Ectodermal cell (in vitro differentiated cells): ENCODE data around the gene TRIM66.

Experiments
- H3K27ac ChIP-seq: 2 replicates; pipeline ENCODE4 v1.7.0; 2013; ENCODE audit warnings: mild to moderate bottlenecking, low read depth, low read length; ENCODE audit not compliant: insufficient read depth, poor library complexity, severe bottlenecking
- H3K27me3 ChIP-seq: 2 replicates; pipeline ENCODE4 v1.7.0; 2013; ENCODE audit warnings: mild to moderate bottlenecking, low read length; ENCODE audit not compliant: insufficient read depth, control insufficient read depth, poor library complexity, severe bottlenecking
- H3K36me3 ChIP-seq: one replicate; pipeline ENCODE4 v1.7.0; 2013; ENCODE audit warnings: low read length; ENCODE audit not compliant: control insufficient read depth, insufficient read depth
- H3K4me1 ChIP-seq: one replicate; pipeline ENCODE4 v1.7.0; 2013; ENCODE audit warnings: low read length; ENCODE audit not compliant: control insufficient read depth, insufficient read depth
- H3K4me3 ChIP-seq: 2 replicates; pipeline ENCODE4 v1.7.0; 2013; ENCODE audit warnings: low read depth, low read length, control low read depth; ENCODE audit not compliant: insufficient read depth
- H3K9me3 ChIP-seq: 2 replicates; pipeline ENCODE4 v1.7.0; 2013; ENCODE audit warnings: mild to moderate bottlenecking, low read length, moderate library complexity; ENCODE audit not compliant: control insufficient read depth
- WGBS, 2 experiments: methylation state at CpG; one replicate each; pipeline ENCODE4 v1.1.7; 2013; ENCODE audit warnings: missing lambda C conversion rate in 2 of 2; 5-methylcytosine and 5-hydroxymethylcytosine counted together

Gene TRIM66

DNA sequence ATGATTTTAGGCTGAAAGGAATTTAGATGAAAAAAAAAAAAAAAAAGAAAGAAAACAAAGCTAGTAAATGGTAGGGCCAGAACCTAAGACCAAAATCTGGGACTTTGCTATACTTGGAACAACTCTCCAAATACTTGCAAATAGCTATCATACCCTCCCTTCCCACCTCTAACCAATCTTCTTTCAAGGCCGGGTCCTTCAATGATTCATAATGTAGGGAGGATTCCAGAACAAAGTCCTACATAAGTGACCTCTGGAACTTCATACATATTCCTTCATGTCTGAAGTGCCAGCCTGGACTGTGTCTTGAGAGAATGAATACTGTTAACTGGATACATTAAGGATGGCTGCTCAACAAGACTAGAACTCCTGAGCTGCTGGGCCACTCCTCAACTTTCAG is 98.4 kb downstream of the TRIM66 start:
- Histone ChIP-seq H3K9me3 (no peaks in the 10 kb centered on the region), H3K4me3 (no peak overlapping the region), H3K36me3 (no peaks in the 10 kb centered on the region), H3K27me3 (no peaks in the 10 kb centered on the region), H3K4me1 (peaks cover 4% of the 10 kb centered on the region), H3K27ac (no peak overlapping the region)
- WGBS, 2 experiments = 88 to 100% methylated on average over 1 of the region's 1 CpG

DNA sequence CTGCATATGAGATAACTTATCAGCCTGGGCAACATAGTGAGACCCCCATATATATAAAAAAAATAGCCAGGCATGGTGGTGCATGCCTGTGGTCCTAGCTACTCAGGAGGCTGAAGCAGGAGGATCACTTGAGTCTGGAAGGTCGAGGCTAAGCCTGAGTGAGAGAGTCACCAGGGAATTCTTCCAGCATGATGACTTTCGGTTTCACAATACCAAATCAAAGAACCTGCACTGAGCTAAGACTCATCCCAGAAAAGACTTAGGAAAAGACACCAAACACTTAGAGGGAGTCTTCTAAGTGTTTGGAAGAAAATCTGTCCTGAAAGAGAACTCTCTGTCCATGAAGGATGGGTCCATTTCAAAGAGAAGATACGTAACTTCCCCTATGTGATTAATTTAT is 101.2 kb downstream of the TRIM66 start:
- Histone ChIP-seq H3K4me3 (no peak overlapping the region), H3K27me3 (no peaks in the 10 kb centered on the region), H3K4me1 (peaks cover 4% of the 10 kb centered on the region), H3K9me3 (no peaks in the 10 kb centered on the region), H3K27ac (no peak overlapping the region), H3K36me3 (no peaks in the 10 kb centered on the region)
- WGBS, 2 experiments = 84 to 93% methylated on average over 3 of the region's 3 CpGs

DNA sequence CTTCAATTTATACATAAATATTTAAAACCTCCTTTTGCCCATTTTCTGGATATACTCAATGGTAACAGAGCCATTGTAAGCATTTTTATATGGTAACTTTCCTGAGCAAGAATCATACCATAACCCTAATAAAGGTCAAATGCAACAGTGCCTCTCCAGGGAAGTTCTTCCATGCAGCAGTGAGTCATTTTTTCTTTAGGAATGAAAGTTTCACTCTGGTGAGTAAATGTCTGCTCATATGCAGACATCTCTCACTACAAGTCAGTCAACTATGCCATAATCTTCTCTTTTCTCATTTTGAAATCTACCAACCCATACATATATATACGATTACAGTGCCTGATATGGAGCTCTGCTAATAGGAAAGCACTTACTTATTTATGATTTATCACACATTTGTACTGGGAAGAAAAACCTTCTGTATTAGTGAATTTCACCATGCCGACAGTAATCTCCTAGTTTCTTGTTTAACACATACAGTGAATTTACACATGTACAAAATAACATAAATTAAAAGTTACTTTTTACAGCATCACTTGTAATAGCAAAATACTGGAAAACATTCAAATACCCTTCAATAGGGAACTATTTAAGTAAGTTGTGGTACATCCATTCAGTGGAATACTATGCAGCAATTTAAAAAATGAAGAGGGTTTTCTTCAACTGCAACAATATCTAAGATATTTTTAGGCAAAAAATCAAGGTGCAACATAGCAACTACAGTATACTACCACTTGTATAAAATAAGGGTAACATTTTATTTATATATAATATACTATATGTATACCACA is 104.5 kb downstream of the TRIM66 start:
- Histone ChIP-seq H3K4me3 (no peak overlapping the region), H3K4me1 (no peaks in the 10 kb centered on the region), H3K9me3 (no peaks in the 10 kb centered on the region), H3K27me3 (no peaks in the 10 kb centered on the region), H3K36me3 (no peaks in the 10 kb centered on the region), H3K27ac (no peak overlapping the region)
- WGBS, 2 experiments = 84 to 100% methylated on average over 2 of the region's 2 CpGs

DNA sequence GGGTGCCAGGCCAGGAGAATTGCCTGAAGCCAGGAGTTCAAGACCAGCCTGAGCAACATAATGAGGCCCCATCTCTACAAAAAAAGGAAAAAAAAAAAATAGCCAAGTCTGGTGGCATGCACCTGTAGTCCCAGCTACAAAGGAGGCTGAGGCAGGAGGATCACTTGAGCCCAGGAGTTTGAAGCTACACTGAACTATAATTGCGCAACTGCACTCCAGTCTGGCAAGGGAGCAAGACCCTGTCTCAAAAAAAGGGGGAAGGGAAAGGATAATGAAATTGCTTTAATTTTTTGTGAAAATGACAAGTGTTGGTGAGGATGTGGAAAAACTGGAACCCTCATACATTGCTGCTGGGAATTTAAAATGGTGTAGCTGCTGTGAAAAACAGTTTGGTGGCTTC is 107.7 kb downstream of the TRIM66 start:
- H3K4me3 ChIP-seq = no peak overlapping the region
- H3K27ac ChIP-seq = no peak overlapping the region
- H3K9me3 ChIP-seq = no peaks in the 10 kb centered on the region
- no peaks in the 10 kb centered on the region for H3K27me3 ChIP-seq
- no peaks in the 10 kb centered on the region for H3K36me3 ChIP-seq
- 95 to 97% methylated on average over 1 of the region's 1 CpG for WGBS, 2 experiments
- no peaks in the 10 kb centered on the region for H3K4me1 ChIP-seq

DNA sequence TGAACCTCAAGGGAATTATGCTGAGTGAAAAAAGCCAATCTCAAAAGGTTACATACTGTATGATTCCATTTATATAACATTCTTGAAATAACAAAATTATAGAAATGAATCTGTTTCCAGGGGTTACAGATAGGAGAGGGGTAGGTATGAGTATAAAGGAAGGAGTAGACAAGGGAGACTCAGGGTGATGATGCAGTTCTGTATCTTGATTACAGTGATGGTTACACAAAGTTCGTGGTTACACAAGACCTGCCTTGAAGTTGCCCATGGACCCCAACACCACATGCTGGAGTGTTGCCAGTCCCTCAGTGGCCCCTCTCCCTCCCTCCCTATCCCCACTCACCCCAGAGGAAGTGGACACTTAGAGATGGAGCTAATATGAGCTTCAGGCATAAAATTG is 108.7 kb downstream of the TRIM66 start:
- H3K27ac ChIP-seq = no peak overlapping the region
- no peaks in the 10 kb centered on the region for H3K36me3 ChIP-seq
- no peaks in the 10 kb centered on the region for H3K27me3 ChIP-seq
- H3K4me1 ChIP-seq = no peaks in the 10 kb centered on the region
- H3K9me3 ChIP-seq = no peaks in the 10 kb centered on the region
- WGBS, 2 experiments = 95 to 100% methylated on average over 1 of the region's 1 CpG
- no peak overlapping the region for H3K4me3 ChIP-seq

DNA sequence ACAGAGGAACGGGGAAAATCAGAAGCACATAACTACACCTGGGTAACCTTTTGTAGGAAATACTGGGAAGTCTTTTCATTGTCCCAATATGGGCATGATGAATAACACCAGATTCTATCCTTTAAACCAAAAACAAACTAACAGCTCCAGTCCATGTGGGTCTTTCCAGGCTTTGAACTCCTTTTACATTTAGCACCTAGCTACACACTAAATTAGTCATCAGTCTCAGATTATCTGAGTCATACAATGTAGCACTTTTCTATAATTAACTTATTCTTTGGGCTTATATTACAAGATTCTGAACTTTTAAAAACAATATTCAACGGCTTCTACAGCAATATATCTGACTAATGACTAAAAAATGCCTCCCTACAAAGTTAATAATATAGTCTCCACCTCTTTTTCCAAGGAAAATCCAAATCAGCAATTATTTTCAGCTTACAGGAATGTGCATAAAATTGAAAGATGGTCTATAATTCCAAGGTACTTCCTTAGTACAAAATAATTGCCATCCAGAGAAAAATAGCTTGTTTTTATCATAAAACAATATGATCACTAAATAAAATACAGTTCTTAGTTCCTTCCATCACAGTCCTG is 114.8 kb downstream of the TRIM66 start:
- H3K36me3 ChIP-seq = no peaks in the 10 kb centered on the region
- H3K4me3 ChIP-seq = no peak overlapping the region
- no peaks in the 10 kb centered on the region for H3K4me1 ChIP-seq
- no peaks in the 10 kb centered on the region for H3K27me3 ChIP-seq
- no peaks in the 10 kb centered on the region for H3K9me3 ChIP-seq
- H3K27ac ChIP-seq = no peak overlapping the region
- WGBS, 2 experiments = 90 to 92% methylated on average over 2 of the region's 2 CpGs

DNA sequence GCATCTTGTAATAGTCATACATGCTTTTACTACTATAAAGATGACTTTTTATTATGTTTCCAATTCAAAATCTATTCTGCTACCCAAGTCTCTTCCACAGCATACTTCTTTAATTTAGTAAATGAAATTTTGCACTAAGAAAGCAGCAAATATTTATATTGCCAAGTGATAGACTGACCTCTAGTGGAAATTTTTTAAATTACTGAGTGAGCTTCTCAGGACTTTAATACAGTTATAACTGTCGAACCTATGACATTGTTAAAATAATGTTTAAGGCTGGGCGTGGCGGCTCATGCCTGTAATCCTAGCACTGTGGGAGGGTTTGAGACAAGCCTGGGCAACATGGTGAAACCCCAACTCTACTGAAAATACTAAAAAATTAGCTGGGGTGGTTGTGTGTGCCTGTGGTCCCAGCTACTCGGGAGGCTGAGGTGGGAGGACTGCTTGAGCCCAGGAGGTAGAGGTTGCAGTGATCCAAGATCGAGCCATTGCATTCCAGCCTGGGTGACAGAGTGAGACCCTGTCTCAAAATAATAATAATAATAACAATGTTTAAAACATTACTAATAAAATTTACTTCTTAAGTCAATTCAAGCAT is 115.8 kb downstream of the TRIM66 start:
- Histone ChIP-seq H3K9me3 (no peaks in the 10 kb centered on the region), H3K4me1 (no peaks in the 10 kb centered on the region), H3K4me3 (no peak overlapping the region), H3K27ac (no peak overlapping the region), H3K36me3 (no peaks in the 10 kb centered on the region), H3K27me3 (no peaks in the 10 kb centered on the region)
- 73 to 91% methylated on average over 5 of the region's 5 CpGs for WGBS, 2 experiments

DNA sequence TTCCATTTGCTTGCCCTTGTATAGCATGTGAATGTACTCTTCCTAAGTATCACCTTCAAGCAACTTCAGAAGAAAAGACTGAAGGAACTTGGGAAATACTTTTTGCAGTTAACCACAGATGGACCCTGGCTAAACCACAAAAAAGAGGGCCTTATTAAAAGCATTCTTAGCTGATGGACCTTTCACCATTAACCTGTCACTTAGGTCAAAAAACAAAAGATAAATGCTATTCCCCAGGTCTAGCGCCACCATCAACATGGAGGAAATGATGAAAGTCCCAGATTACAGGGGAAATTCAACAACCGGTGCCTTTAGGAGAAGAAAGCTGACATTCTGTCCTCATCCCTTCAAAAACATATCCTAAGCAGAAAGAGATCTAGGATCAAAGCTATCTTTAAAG is 117.9 kb downstream of the TRIM66 start:
- no peaks in the 10 kb centered on the region for H3K4me1 ChIP-seq
- no peak overlapping the region for H3K4me3 ChIP-seq
- H3K27ac ChIP-seq = no peak overlapping the region
- H3K9me3 ChIP-seq = no peaks in the 10 kb centered on the region
- no peaks in the 10 kb centered on the region for H3K27me3 ChIP-seq
- 81 to 91% methylated on average over 2 of the region's 2 CpGs for WGBS, 2 experiments
- no peaks in the 10 kb centered on the region for H3K36me3 ChIP-seq
